Loucy (cell line): ENCODE data around the gene SRSF8.

Experiments
- H2AFZ ChIP-seq: fragments of 200-600 bp; sonication (generic); 2 replicates; pipeline ENCODE4 v1.6.0; 2016; ENCODE audit warnings: antibody characterized with exemption, mild to moderate bottlenecking, low read length, moderate library complexity
- H3F3A ChIP-seq: fragments of 200-600 bp; 2 replicates; pipeline ENCODE4 v1.6.0; 2016; ENCODE audit warnings: antibody characterized with exemption, low read depth, mild to moderate bottlenecking
- H3K27me3 ChIP-seq: fragments of 200-600 bp; sonication (generic); 2 replicates; pipeline ENCODE4 v1.6.1; 2014; ENCODE audit warnings: low read length, mild to moderate bottlenecking; ENCODE audit not compliant: insufficient read depth, poor library complexity, severe bottlenecking
- H3K36me3 ChIP-seq: fragments of 200-600 bp; sonication (generic); 2 replicates; pipeline ENCODE4 v1.6.1; 2016; ENCODE audit warnings: low read length; ENCODE audit not compliant: insufficient read depth
- H3K4me1 ChIP-seq: fragments of 200-600 bp; sonication (generic); 2 replicates; pipeline ENCODE4 v1.5.1; 2014; ENCODE audit warnings: low read length, mild to moderate bottlenecking; ENCODE audit not compliant: insufficient read depth, poor library complexity, severe bottlenecking
- H3K4me2 ChIP-seq: fragments of 200-600 bp; sonication (generic); 2 replicates; pipeline ENCODE4 v1.6.0; 2014; ENCODE audit warnings: antibody characterized with exemption, low read length, low read depth, mild to moderate bottlenecking; ENCODE audit not compliant: poor library complexity, severe bottlenecking
- H3K4me3 ChIP-seq: fragments of 200-600 bp; sonication (generic); 2 replicates; pipeline ENCODE4 v1.5.1; 2014; ENCODE audit warnings: low read length, mild to moderate bottlenecking, mixed read lengths; ENCODE audit not compliant: poor library complexity, severe bottlenecking
- H3K79me2 ChIP-seq: fragments of 200-600 bp; sonication (generic); 2 replicates; pipeline ENCODE4 v1.6.1; 2014; ENCODE audit warnings: low read length; ENCODE audit not compliant: insufficient read depth
- H3K9ac ChIP-seq: fragments of 200-600 bp; sonication (generic); 2 replicates; pipeline ENCODE4 v1.6.0; 2014; ENCODE audit warnings: mild to moderate bottlenecking, low read depth, low read length, moderate library complexity; ENCODE audit not compliant: poor library complexity, severe bottlenecking
- H3K9me2 ChIP-seq: fragments of 200-600 bp; sonication (generic); replicated peaks from 2 replicates; pipeline ENCODE4 v1.6.1; 2016; ENCODE audit warnings: low read depth, low read length, mixed read lengths
- H3K9me3 ChIP-seq: fragments of 200-600 bp; sonication (generic); 2 replicates; pipeline ENCODE4 v1.6.1; 2014; ENCODE audit warnings: mild to moderate bottlenecking, antibody characterized with exemption, low read length, low read depth; ENCODE audit not compliant: insufficient read depth
- H4K20me1 ChIP-seq: fragments of 200-600 bp; sonication (generic); 2 replicates; pipeline ENCODE4 v1.6.0; 2014; ENCODE audit warnings: antibody characterized with exemption, low read length, mild to moderate bottlenecking; ENCODE audit not compliant: insufficient read depth, poor library complexity, severe bottlenecking
- EZH2phosphoT487 ChIP-seq: fragments of 200-600 bp; IDR thresholded peaks from 2 replicates; pipeline ENCODE4 v1.6.1; 2018; ENCODE audit warnings: antibody characterized with exemption, mild to moderate bottlenecking, moderate library complexity, borderline replicate concordance
- TF ChIP-seq, protein P1 (sequence below): fragments of 200-600 bp; sonication (generic); conservative IDR thresholded peaks from 2 replicates; pipeline ENCODE4 v1.5.1; 2014; ENCODE audit warnings: mild to moderate bottlenecking, antibody characterized with exemption, low read length

Gene SRSF8

DNA sequence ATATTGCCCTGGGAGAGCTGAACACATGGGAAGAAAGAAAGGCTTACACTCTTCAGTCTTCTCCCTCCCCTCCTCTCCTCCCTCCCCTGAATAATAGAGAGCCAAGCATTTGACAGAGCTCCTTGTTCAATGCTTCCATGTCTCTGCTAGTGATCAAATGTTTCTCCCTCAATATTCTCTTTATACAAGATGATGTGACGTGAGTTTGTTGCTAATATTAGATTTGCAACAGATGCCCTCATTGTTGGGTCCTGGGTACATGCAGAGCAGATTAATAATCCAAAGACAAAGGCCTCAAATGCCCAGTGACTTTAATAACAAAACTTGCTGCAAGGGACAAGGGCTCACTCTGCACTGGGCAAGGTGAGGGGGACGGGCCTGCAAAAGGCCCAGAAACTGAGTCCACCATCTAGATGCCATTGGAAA is 15.9 kb downstream of the SRSF8 start:
- no peaks in the 10 kb centered on the region for H4K20me1 ChIP-seq
- no peaks in the 10 kb centered on the region for H3F3A ChIP-seq
- no peaks in the 10 kb centered on the region for H3K9me2 ChIP-seq
- H3K4me1 ChIP-seq: peaks cover 60% of the 10 kb centered on the region
- TF ChIP-seq, protein P1, sequence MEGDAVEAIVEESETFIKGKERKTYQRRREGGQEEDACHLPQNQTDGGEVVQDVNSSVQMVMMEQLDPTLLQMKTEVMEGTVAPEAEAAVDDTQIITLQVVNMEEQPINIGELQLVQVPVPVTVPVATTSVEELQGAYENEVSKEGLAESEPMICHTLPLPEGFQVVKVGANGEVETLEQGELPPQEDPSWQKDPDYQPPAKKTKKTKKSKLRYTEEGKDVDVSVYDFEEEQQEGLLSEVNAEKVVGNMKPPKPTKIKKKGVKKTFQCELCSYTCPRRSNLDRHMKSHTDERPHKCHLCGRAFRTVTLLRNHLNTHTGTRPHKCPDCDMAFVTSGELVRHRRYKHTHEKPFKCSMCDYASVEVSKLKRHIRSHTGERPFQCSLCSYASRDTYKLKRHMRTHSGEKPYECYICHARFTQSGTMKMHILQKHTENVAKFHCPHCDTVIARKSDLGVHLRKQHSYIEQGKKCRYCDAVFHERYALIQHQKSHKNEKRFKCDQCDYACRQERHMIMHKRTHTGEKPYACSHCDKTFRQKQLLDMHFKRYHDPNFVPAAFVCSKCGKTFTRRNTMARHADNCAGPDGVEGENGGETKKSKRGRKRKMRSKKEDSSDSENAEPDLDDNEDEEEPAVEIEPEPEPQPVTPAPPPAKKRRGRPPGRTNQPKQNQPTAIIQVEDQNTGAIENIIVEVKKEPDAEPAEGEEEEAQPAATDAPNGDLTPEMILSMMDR: no peak
- no peak for TF ChIP-seq EZH2phosphoT487
- no peak overlapping the region for H3K9ac ChIP-seq
- H2AFZ ChIP-seq: no peak overlapping the region
- no peak overlapping the region for H3K4me3 ChIP-seq
- H3K36me3 ChIP-seq: no peaks in the 10 kb centered on the region
- no peaks in the 10 kb centered on the region for H3K9me3 ChIP-seq
- no peaks in the 10 kb centered on the region for H3K79me2 ChIP-seq
- H3K4me2 ChIP-seq: no peak overlapping the region
- no peaks in the 10 kb centered on the region for H3K27me3 ChIP-seq

DNA sequence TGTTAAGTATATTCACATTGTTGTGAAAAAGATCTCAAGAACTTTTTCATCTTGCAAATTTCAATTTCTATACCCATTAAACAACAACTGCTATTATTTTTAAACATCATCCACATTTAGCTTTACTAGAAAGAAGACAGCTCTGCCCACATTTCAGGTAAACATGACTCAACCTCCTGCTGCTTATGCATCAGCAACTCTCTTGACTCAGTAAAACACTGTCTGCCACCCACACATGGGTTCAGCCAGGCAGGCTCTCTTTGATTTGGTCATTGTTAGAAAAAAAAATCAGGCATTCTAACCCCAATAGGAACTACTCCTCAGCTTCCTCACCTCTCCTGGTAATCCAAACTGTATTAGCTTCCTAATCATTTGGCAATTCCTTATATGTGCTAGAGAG is 17.8 kb downstream of the SRSF8 start:
- H3K4me2 ChIP-seq: no peak overlapping the region
- H3K9ac ChIP-seq: no peak overlapping the region
- H3K27me3 ChIP-seq: no peaks in the 10 kb centered on the region
- no peaks in the 10 kb centered on the region for H3F3A ChIP-seq
- H2AFZ ChIP-seq: no peak overlapping the region
- peaks cover 51% of the 10 kb centered on the region for H3K4me1 ChIP-seq
- H3K36me3 ChIP-seq: no peaks in the 10 kb centered on the region
- H4K20me1 ChIP-seq: no peaks in the 10 kb centered on the region
- no peaks in the 10 kb centered on the region for H3K79me2 ChIP-seq
- H3K9me2 ChIP-seq: no peaks in the 10 kb centered on the region
- no peak overlapping the region for H3K4me3 ChIP-seq
- no peak for TF ChIP-seq EZH2phosphoT487
- TF ChIP-seq, protein P1: no peak
- H3K9me3 ChIP-seq: no peaks in the 10 kb centered on the region

DNA sequence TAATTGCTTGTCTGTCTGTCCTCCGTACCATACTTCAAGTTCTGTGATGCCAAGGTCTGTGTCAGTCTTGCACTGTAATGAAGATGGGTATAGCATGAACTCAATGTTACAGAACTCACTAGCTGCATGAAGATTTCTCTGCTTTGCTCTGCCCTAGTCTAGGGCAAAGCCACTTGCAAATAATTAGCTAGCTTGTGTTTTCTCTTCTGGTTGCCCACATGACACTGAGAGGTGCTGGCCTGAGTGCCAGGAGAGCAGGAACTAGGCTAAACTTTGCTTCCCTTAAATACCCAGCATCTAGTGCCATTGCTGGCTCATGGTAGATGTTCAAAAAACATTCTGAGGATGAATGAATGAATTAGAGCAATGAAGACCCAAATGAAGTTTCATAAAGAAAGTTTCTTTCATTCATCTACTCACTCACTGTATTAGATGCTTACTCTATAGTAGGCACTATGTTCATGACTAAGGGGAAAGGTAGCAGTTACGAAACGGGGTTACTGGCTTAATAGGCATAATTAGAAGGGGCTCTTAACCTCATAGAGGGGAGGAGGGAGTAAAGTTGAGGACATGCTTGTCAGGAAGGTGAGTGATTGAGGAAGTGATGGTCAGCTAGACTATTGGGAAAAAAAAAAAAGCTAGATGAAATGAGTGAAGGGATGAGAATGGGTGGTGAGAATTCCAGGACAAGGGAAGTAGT is 18.5 kb downstream of the SRSF8 start:
- Histone ChIP-seq H2AFZ (no peak overlapping the region), H3K4me1 (peaks cover 43% of the 10 kb centered on the region)

More for the DNA sequence above, 18.5 kb downstream of the SRSF8 start:
- no peaks in the 10 kb centered on the region for H4K20me1 ChIP-seq
- no peaks in the 10 kb centered on the region for H3F3A ChIP-seq
- H3K9ac ChIP-seq: no peak overlapping the region
- H3K9me2 ChIP-seq: no peaks in the 10 kb centered on the region
- H3K27me3 ChIP-seq: no peaks in the 10 kb centered on the region
- H3K79me2 ChIP-seq: peaks cover 4% of the 10 kb centered on the region; the same call in 1 of the 2 replicates
- no peak overlapping the region for H3K4me2 ChIP-seq
- no peak overlapping the region for H3K4me3 ChIP-seq
- H3K9me3 ChIP-seq: no peaks in the 10 kb centered on the region
- TF ChIP-seq, protein P1: no peak
- no peak for TF ChIP-seq EZH2phosphoT487
- H3K36me3 ChIP-seq: no peaks in the 10 kb centered on the region
